GM18873 (cell line): ENCODE results near the gene SCARB2.

Experiments
- ATAC-seq: cut with Tn5 transposase; IDR thresholded peaks from one replicate; pipeline ENCODE4 v1.9.1; 2021; ENCODE audit warnings: mild to moderate bottlenecking, moderate library complexity, moderate number of reproducible peaks; ENCODE audit not compliant: unreplicated experiment, low FRiP score

The SCARB2 gene

GRCh38 chr4:76200771-76201231 is 12.8 kb downstream of the SCARB2 start:
- no peak for ATAC-seq

- peak; percentile 95 for ATAC-seq
Measured at GRCh38 chr4:76199664-76200211, 13.9 kb downstream of the SCARB2 start.

- no peak for ATAC-seq
Measured at GRCh38 chr4:76198411-76199237, 15.0 kb downstream of the SCARB2 start.

GRCh38 chr4:76197971-76198410 is 15.6 kb downstream of the SCARB2 start:
- ATAC-seq: no peak

GRCh38 chr4:76197031-76197743 is 16.4 kb downstream of the SCARB2 start:
- ATAC-seq: no peak

GRCh38 chr4:76196376-76196775 is 17.2 kb downstream of the SCARB2 start:
- no peak for ATAC-seq

GRCh38 chr4:76195326-76195725 is 18.3 kb downstream of the SCARB2 start:
- no peak for ATAC-seq

GRCh38 chr4:76194325-76194724 is 19.3 kb downstream of the SCARB2 start:
- no peak for ATAC-seq

GRCh38 chr4:76192236-76192635 is 21.4 kb downstream of the SCARB2 start:
- no peak for ATAC-seq

- ATAC-seq: no peak
Measured at GRCh38 chr4:76188557-76188956, 25.1 kb downstream of the SCARB2 start.

GRCh38 chr4:76188149-76188548 is 25.5 kb downstream of the SCARB2 start:
- no peak for ATAC-seq

- no peak for ATAC-seq
Measured at GRCh38 chr4:76187152-76187551, 26.5 kb downstream of the SCARB2 start.

GRCh38 chr4:76182463-76182862 is 31.2 kb downstream of the SCARB2 start:
- no peak for ATAC-seq

GRCh38 chr4:76179398-76180318 is 34.0 kb downstream of the SCARB2 start:
- ATAC-seq: peak; percentile 72

- ATAC-seq: no peak
Measured at GRCh38 chr4:76178296-76178695, 35.3 kb downstream of the SCARB2 start.

GRCh38 chr4:76177709-76178108 is 35.9 kb downstream of the SCARB2 start:
- ATAC-seq: no peak

GRCh38 chr4:76175336-76175735 is 38.3 kb downstream of the SCARB2 start:
- no peak for ATAC-seq

- ATAC-seq: no peak
Measured at GRCh38 chr4:76174216-76174615, 39.4 kb downstream of the SCARB2 start.

GRCh38 chr4:76168688-76169087 is 44.9 kb downstream of the SCARB2 start:
- no peak for ATAC-seq

GRCh38 chr4:76166480-76166879 is 47.1 kb downstream of the SCARB2 start:
- no peak for ATAC-seq
